NCI-H1436 (cell line): ENCODE data around the gene ARRDC1.
A peak's percentile ranks its signal among the peaks of the same experiment; 100 is the strongest.
"Not testable (repeated sequence)": the region's sequence is repeated elsewhere in the genome, so short reads cannot be mapped to it uniquely, and the experiment has no call there.

ENCODE experiments used
- DNase-seq: peaks from one replicate; lab custom pipeline; 2025; lab: John Stamatoyannopoulos, UW

The ARRDC1 gene

GRCh38 chr9:137613738-137614523 lies 8.4 kb downstream of the ARRDC1 start:
- no peak for DNase-seq

- no peak for DNase-seq
Observed at GRCh38 chr9:137614631-137615386, 9.3 kb downstream of the ARRDC1 start.

GRCh38 chr9:137615387-137615871 lies 9.9 kb downstream of the ARRDC1 start:
- DNase-seq, result no peak

- peak; percentile 84 for DNase-seq
Observed at GRCh38 chr9:137618105-137619067, 12.9 kb downstream of the ARRDC1 start, which contains the start of gene EHMT1. EHMT1 (plus strand) TSS chr9:137619005; CDS start chr9:137619029, 24 bp downstream.

- DNase-seq, result no peak
Observed at GRCh38 chr9:137619240-137620047, 14.0 kb downstream of the ARRDC1 start.

GRCh38 chr9:137620048-137620405 lies 14.5 kb downstream of the ARRDC1 start:
- no peak for DNase-seq

GRCh38 chr9:137620581-137620980 lies 15.1 kb downstream of the ARRDC1 start:
- no peak for DNase-seq

- DNase-seq, result no peak
Observed at GRCh38 chr9:137621131-137621757, 15.8 kb downstream of the ARRDC1 start.

GRCh38 chr9:137622211-137622610 lies 16.7 kb downstream of the ARRDC1 start:
- not testable (repeated sequence) for DNase-seq

- DNase-seq, result no peak
Observed at GRCh38 chr9:137626464-137626863, 21.0 kb downstream of the ARRDC1 start.

- not testable (repeated sequence) for DNase-seq
Observed at GRCh38 chr9:137627406-137627805, 21.9 kb downstream of the ARRDC1 start.

GRCh38 chr9:137630126-137630525 lies 24.6 kb downstream of the ARRDC1 start:
- DNase-seq, result no peak

GRCh38 chr9:137630679-137631078 lies 25.2 kb downstream of the ARRDC1 start:
- DNase-seq, result no peak

- DNase-seq, result no peak
Observed at GRCh38 chr9:137631345-137632229, 26.1 kb downstream of the ARRDC1 start.

GRCh38 chr9:137632230-137633161 lies 27.0 kb downstream of the ARRDC1 start:
- DNase-seq, result no peak

- DNase-seq, result no peak
Observed at GRCh38 chr9:137634016-137634415, 28.5 kb downstream of the ARRDC1 start.

- DNase-seq, result no peak
Observed at GRCh38 chr9:137638680-137639079, 33.2 kb downstream of the ARRDC1 start.

GRCh38 chr9:137639303-137640051 lies 34.0 kb downstream of the ARRDC1 start:
- no peak for DNase-seq
